Liver (tissue), 3 donors: ENCODE data around the gene ARHGAP28.

ENCODE experiments used
- CTCF ChIP-seq: fragments of 150-350 bp; IDR thresholded peaks from 2 replicates; pipeline ENCODE4 v1.5.1; 2017; ENCODE audit warnings: improper control_type of control experiment, low read depth, low read length; ENCODE audit not compliant: missing input control
- EGR1 ChIP-seq, 2 donors: IDR thresholded peaks; 2 replicates each; pipeline ENCODE4 v1.6.1; 2016 to 2018; ENCODE audit warnings: antibody characterized with exemption in 2 of 2, low read depth in 2 of 2
- FOXA1 ChIP-seq: IDR thresholded peaks from 2 replicates; pipeline ENCODE4 v1.6.1; 2016; ENCODE audit warnings: antibody characterized with exemption
- HNF4G ChIP-seq: IDR thresholded peaks from 2 replicates; pipeline ENCODE4 v1.6.1; 2016; ENCODE audit warnings: antibody characterized with exemption
- JUND ChIP-seq, 2 donors: IDR thresholded peaks; 2 replicates each; pipeline ENCODE4 v1.6.1; 2016; ENCODE audit warnings: antibody characterized with exemption in 2 of 2
- NR2F2 ChIP-seq: IDR thresholded peaks from 2 replicates; pipeline ENCODE4 v1.6.1; 2016; ENCODE audit warnings: antibody characterized with exemption
- RAD21 ChIP-seq, 2 donors: IDR thresholded peaks; 2 replicates each; pipeline ENCODE4 v1.6.1; 2016; ENCODE audit warnings: antibody characterized with exemption in 2 of 2, mild to moderate bottlenecking in 2 of 2
- REST ChIP-seq: IDR thresholded peaks from 2 replicates; pipeline ENCODE4 v1.6.1; 2016; ENCODE audit warnings: antibody characterized with exemption, mild to moderate bottlenecking
- RXRA ChIP-seq, 2 donors: IDR thresholded peaks; 2 replicates each; pipeline ENCODE4 v1.6.1; 2017 to 2018; ENCODE audit warnings: antibody characterized with exemption in 2 of 2, mild to moderate bottlenecking in 1 of 2
- TAF1 ChIP-seq: conservative IDR thresholded peaks from 2 replicates; pipeline ENCODE4 v1.6.1; 2016; ENCODE audit warnings: antibody characterized with exemption, mild to moderate bottlenecking
- YY1 ChIP-seq: IDR thresholded peaks from 2 replicates; pipeline ENCODE4 v1.6.1; 2016; ENCODE audit warnings: antibody characterized with exemption, mild to moderate bottlenecking
- TF ChIP-seq, protein P1 (sequence below): IDR thresholded peaks from 2 replicates; pipeline ENCODE4 v1.6.1; 2016; ENCODE audit warnings: antibody characterized with exemption
- TF ChIP-seq, protein P2 (sequence below): IDR thresholded peaks from 2 replicates; pipeline ENCODE4 v1.6.1; 2016; ENCODE audit warnings: antibody characterized with exemption
- TF ChIP-seq, protein P3 (sequence below): IDR thresholded peaks from 2 replicates; pipeline ENCODE4 v1.6.1; 2016; ENCODE audit warnings: antibody characterized with exemption
- donor health status: healthy.
- donor health status: healthy.

- TF ChIP-seq CTCF (no peak), REST (no peak), EGR1 (IDR thresholded peaks at IDR 0.05; ENCODE audit: low read depth in 2 of 2) (no peak), RXRA (IDR thresholded peaks at IDR 0.05) (no peak), RAD21 (IDR thresholded peaks at IDR 0.05) (no peak), TAF1 (no peak), YY1 (no peak), JUND (IDR thresholded peaks at IDR 0.05) (no peak), HNF4G (no peak), FOXA1 (no peak), NR2F2 (no peak)
- TF ChIP-seq, protein P1, sequence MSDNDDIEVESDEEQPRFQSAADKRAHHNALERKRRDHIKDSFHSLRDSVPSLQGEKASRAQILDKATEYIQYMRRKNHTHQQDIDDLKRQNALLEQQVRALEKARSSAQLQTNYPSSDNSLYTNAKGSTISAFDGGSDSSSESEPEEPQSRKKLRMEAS = no peak
- TF ChIP-seq, protein P2, sequence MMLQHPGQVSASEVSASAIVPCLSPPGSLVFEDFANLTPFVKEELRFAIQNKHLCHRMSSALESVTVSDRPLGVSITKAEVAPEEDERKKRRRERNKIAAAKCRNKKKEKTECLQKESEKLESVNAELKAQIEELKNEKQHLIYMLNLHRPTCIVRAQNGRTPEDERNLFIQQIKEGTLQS = no peak
- TF ChIP-seq, protein P3, sequence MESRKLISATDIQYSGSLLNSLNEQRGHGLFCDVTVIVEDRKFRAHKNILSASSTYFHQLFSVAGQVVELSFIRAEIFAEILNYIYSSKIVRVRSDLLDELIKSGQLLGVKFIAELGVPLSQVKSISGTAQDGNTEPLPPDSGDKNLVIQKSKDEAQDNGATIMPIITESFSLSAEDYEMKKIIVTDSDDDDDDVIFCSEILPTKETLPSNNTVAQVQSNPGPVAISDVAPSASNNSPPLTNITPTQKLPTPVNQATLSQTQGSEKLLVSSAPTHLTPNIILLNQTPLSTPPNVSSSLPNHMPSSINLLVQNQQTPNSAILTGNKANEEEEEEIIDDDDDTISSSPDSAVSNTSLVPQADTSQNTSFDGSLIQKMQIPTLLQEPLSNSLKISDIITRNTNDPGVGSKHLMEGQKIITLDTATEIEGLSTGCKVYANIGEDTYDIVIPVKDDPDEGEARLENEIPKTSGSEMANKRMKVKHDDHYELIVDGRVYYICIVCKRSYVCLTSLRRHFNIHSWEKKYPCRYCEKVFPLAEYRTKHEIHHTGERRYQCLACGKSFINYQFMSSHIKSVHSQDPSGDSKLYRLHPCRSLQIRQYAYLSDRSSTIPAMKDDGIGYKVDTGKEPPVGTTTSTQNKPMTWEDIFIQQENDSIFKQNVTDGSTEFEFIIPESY = no peak
Measured at GRCh38 chr18:6733758-6734157, 4.2 kb downstream of the ARHGAP28 start.
